ENCODE measurements around the gene FBXO5. TPM values are rescaled to one million over a fixed set of nuclear protein-coding genes. Genes with fewer than 3 reads are reported as not detected.
A peak's percentile ranks its signal among the peaks of the same experiment; 100 is the strongest.

Gene FBXO5, protein sequence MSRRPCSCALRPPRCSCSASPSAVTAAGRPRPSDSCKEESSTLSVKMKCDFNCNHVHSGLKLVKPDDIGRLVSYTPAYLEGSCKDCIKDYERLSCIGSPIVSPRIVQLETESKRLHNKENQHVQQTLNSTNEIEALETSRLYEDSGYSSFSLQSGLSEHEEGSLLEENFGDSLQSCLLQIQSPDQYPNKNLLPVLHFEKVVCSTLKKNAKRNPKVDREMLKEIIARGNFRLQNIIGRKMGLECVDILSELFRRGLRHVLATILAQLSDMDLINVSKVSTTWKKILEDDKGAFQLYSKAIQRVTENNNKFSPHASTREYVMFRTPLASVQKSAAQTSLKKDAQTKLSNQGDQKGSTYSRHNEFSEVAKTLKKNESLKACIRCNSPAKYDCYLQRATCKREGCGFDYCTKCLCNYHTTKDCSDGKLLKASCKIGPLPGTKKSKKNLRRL
- total RNA-seq: 10 to 100 TPM; 80.7 to 91.1 TPM

DNA sequence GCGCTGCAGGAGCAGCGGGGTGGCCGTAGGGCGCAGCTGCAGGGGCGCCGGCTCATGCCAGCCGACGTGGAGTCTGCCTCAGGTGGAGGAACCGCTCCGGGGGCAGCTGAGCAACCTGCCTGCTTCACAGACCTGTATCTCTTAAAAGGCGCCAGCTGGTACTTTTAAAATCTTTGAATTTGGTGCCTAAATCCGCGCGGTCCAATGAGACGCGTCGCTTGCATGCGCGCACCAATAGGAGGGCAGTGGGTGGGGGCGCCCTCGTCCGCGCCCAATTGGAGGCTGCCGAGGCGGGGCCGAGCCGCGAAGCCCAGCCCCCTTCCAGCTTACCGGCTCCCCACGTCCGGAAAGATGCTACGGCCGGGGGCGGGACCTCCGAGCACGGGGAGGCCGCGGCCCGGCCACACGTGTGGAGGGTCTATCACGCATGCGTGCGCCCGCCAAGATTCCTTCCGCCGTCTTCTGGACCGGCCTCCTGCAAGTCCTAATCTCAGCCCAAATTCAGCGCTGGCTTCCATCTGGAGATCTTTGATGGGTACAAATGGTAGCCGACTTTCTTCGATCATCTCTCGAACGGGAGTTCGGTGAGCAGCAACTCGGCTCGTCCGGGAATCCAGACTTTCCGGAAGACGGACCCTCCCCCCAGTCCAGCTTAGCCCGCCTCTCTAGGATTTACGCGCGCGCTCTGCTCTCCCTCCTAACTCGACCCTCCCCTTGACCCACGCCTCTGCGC, at the start of gene FBXO5:
TSS of gene FBXO5 (minus strand) at position 138 of the 733 bp plus-strand sequence. CDS start at position 56, 82 bp downstream.
- CTCF ChIA-PET: interaction anchor here (0.7 to 1.1 kb wide), 2 partner anchors 13 to 16 kb away, joined by 3 to 4 read pairs; no protein-coding TSS in a partner anchor

DNA sequence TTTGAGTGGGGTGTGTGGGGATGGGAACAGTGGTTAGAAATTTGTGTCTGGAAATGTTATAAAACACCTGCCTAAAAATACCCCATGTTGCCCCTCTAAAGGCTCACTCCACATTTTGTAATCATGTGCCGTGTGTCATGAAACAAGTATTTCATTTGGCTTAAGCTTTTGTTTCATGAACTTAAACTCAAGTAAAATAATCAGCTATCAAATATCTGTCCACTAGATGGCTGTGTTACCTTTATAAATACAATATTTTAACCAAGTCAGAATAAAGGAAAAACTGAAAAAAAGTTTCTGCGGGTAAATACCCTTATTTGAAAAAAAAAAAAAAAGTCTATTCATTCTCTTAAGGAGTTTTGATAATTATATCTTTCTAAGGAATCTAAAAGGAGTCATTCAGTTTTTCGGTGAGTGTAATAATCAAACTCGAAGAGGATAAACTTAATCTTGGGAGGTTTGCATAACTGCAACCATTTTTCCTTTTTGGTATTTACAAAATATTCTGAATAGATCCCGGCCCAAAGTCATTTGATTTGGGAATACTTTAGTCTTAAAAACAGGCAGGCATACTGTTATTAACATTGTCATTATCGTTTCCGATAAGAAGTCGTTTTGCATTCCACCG, 49.5 kb upstream of the FBXO5 start:
- POLR2A ChIA-PET: no interaction called here
- H3K4me1 Mint-ChIP-seq: no peaks in the 10 kb centered on the region
- H3K36me3 Mint-ChIP-seq (ENCODE audit: low read depth): no peaks in the 10 kb centered on the region
- H3K27me3 Mint-ChIP-seq: peaks cover 27% of the 10 kb centered on the region
- H3K9me3 Mint-ChIP-seq: no peaks in the 10 kb centered on the region
- no peak for DNase-seq
- no peak overlapping the region for H3K27ac Mint-ChIP-seq
- CTCF ChIA-PET: interaction anchor here (0.7 kb wide), 2 partner anchors 484 to 623 kb away, joined by 3 read pairs; no protein-coding TSS in a partner anchor
- no peak overlapping the region for H3K4me3 Mint-ChIP-seq

More for the DNA sequence above, at the start of gene FBXO5:
- POLR2A ChIA-PET: interaction anchor here (0.6 to 1.4 kb wide), 6 partner anchors 10 to 1593 kb away, joined by 3 to 8 read pairs (median 5); no protein-coding TSS in a partner anchor
- Mint-ChIP-seq H3K27ac (peak within 1 kb of the TSS; percentile 100), H3K4me1 (peaks cover 50% of the 10 kb centered on the region), H3K36me3 (ENCODE audit: low read depth) (peaks cover 47% of the 10 kb centered on the region), H3K4me3 (peak within 1 kb of the TSS; percentile 99), H3K9me3 (no peaks in the 10 kb centered on the region), H3K27me3 (no peaks in the 10 kb centered on the region)
- DNase-seq: peak; percentile 97

DNA sequence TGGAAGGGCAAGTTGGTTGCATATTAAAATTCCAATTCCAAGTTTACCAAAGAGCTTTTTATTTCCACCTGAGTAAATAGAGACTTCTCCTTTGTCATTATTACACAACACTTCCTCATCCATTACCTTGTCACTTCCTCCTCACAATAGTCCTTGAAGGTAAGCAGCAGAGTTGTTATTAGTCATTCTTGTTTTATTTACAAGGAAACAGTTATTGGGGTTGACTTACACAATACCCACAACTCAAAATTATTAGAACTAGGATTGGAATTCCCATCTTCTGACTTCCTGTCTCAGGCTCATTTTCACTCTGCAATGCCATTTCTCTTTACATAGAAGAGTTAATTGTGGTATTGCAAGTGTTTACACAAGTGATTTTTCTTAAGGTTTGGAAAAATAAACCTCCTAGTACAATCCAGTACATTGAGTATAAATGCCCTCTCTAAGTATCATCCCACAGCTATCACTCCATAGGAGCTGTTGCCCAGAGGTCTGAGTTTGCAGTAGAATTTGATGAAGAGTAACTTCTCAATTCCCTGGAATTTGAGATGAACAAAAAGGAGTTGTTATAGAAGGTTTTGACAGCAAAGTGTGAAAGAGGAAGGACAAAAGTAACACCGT, 48.6 kb upstream of the FBXO5 start:
- CTCF ChIA-PET: interaction anchor here (0.7 kb wide), 1 partner anchor 622 kb away, joined by 3 read pairs; no protein-coding TSS in a partner anchor

DNA sequence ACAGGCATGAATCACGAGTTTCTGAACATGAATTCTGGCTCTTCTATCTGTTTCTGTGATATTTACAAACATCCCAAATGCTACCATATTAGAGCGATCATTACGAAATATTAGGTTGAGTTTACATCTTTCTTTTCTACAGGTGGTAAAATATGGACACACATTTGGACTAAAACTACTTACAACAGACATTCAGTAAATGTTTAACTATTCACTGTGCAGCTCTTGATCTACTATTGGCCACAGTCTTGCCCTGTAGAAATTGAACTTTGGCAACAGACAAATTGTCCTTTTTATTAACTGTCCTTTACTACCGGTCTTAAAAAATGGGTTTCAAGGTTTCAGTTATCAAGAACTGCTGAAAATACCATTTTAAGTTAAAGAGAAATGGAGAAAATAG, 46.1 kb upstream of the FBXO5 start:
- ChIA-PET POLR2A (no interaction called here), CTCF (no interaction called here)
- DNase-seq: no peak
- Mint-ChIP-seq H3K27me3 (peaks cover 42% of the 10 kb centered on the region), H3K36me3 (ENCODE audit: low read depth) (no peaks in the 10 kb centered on the region), H3K27ac (no peak overlapping the region), H3K4me3 (no peak overlapping the region), H3K9me3 (no peaks in the 10 kb centered on the region), H3K4me1 (peaks cover 4% of the 10 kb centered on the region)

More for the DNA sequence above, 48.6 kb upstream of the FBXO5 start:
- peaks cover 32% of the 10 kb centered on the region for H3K27me3 Mint-ChIP-seq
- no peak overlapping the region for H3K4me3 Mint-ChIP-seq
- no peak for DNase-seq
- H3K36me3 Mint-ChIP-seq (ENCODE audit: low read depth): no peaks in the 10 kb centered on the region
- H3K27ac Mint-ChIP-seq: no peak overlapping the region
- POLR2A ChIA-PET: no interaction called here
- H3K9me3 Mint-ChIP-seq: no peaks in the 10 kb centered on the region
- H3K4me1 Mint-ChIP-seq: no peaks in the 10 kb centered on the region

DNA sequence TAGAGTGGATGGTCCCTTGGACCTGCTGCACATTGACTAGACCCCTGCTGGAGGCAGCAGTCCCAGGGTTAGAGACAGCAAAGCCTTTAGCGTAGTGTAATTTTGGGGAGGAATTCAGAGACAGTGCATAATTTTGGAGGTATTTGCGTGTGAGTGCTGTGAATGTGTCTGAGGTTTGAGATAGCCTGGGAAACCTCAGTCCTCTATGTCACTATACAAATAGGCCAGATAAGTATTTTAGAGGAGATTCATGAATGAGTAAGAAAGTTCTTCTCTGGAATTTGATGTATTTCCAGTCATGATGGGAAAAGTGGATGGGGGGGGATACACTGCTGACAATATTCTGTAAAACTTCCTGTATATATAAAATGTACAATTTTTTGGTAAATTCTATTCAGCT, 45.4 kb upstream of the FBXO5 start:
- H3K9me3 Mint-ChIP-seq: no peaks in the 10 kb centered on the region
- ChIA-PET CTCF (no interaction called here), POLR2A (no interaction called here)
- peaks cover 4% of the 10 kb centered on the region for H3K4me1 Mint-ChIP-seq
- H3K4me3 Mint-ChIP-seq: no peak overlapping the region
- no peak for DNase-seq
- H3K36me3 Mint-ChIP-seq (ENCODE audit: low read depth): no peaks in the 10 kb centered on the region
- H3K27me3 Mint-ChIP-seq: peaks cover 46% of the 10 kb centered on the region
- no peak overlapping the region for H3K27ac Mint-ChIP-seq

DNA sequence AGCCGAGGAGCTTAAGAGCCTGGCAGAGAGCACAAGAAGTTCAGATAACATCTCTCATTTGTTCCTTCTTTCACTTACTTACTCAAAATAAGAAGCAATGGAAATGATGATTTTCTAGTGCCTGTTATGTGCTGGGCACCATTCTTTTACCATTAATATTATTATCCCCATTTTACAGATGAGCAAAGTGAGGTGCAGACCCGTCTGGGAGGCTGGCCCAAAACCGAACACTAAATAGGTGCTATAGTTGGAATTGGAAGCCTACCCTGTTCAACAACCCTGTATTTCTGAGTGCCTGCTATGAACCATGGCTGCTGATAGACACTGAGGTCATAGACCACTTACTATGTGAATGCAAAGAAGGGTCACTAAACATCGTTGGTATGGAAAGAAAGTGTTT, 44.6 kb upstream of the FBXO5 start:
- H3K9me3 Mint-ChIP-seq: no peaks in the 10 kb centered on the region
- H3K4me3 Mint-ChIP-seq: no peak overlapping the region
- H3K27ac Mint-ChIP-seq: no peak overlapping the region
- CTCF ChIA-PET: interaction anchor here (1.0 kb wide), 1 partner anchor 73 kb away, joined by 3 read pairs; no protein-coding TSS in a partner anchor
- peaks cover 4% of the 10 kb centered on the region for H3K4me1 Mint-ChIP-seq
- H3K36me3 Mint-ChIP-seq (ENCODE audit: low read depth): no peaks in the 10 kb centered on the region
- POLR2A ChIA-PET: no interaction called here
- H3K27me3 Mint-ChIP-seq: peaks cover 50% of the 10 kb centered on the region
- no peak for DNase-seq

DNA sequence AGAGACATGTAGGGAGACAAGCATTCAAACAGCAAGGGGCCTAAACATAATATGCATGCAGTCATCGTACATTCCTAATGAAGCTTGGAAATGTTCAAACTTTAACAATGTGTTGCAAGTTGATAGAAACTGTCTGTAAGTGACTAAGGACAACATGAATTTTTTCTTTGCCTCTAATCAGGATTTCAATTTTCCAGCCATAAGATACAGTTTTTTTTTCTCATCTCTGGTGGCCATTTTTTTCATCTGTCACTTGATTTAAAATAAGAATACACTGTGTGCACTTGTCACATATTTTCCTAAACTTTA, 41.8 kb upstream of the FBXO5 start:
- POLR2A ChIA-PET: no interaction called here
- DNase-seq: no peak
- CTCF ChIA-PET: no interaction called here

DNA sequence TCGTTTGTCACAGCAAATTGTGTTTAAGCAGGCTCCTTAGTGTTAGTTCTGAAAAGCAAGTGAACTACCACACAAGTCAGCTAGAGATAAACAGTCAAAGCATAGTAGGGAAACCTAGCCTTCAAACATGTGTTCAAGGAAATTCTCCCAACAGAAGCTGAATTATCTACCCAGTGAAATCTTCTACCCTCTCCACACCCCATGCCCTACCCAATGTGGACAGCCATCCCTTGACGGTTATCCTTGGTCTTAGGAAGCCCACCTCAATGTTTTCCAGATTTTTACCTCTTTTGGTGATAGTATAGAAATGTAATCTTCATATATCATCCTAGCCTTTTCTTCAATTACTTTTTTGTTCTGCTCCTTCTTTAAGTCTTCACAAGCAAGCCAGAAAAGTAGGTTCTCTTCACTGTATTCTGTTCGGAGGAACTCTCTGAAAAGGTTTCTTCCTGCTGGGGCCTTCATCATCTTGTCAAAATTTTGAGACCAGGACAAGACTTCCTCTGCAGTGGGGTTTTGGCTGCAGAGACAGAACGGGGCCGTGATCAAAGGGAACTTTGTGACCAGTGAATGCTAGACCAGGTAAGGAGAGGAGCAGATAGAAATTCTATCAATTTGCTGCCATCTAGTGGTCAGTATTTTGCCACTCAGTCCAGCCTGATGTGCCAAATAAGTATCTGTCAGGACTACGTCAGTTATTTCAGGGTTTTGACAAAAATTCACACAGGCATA, 41.3 kb upstream of the FBXO5 start:
- Mint-ChIP-seq H3K36me3 (ENCODE audit: low read depth) (no peaks in the 10 kb centered on the region), H3K27me3 (peaks cover 35% of the 10 kb centered on the region), H3K27ac (no peak overlapping the region), H3K4me3 (no peak overlapping the region), H3K9me3 (no peaks in the 10 kb centered on the region), H3K4me1 (peaks cover 4% of the 10 kb centered on the region)
- ChIA-PET POLR2A (no interaction called here), CTCF (interaction anchor here (1.2 kb wide), 1 partner anchor 45 kb away, joined by 3 read pairs; no protein-coding TSS in a partner anchor)
- peak; percentile 62 for DNase-seq

More for the DNA sequence above, 41.8 kb upstream of the FBXO5 start:
- Mint-ChIP-seq H3K4me3 (no peak overlapping the region), H3K4me1 (peaks cover 4% of the 10 kb centered on the region), H3K27me3 (peaks cover 35% of the 10 kb centered on the region), H3K36me3 (ENCODE audit: low read depth) (no peaks in the 10 kb centered on the region), H3K27ac (no peak overlapping the region), H3K9me3 (no peaks in the 10 kb centered on the region)

DNA sequence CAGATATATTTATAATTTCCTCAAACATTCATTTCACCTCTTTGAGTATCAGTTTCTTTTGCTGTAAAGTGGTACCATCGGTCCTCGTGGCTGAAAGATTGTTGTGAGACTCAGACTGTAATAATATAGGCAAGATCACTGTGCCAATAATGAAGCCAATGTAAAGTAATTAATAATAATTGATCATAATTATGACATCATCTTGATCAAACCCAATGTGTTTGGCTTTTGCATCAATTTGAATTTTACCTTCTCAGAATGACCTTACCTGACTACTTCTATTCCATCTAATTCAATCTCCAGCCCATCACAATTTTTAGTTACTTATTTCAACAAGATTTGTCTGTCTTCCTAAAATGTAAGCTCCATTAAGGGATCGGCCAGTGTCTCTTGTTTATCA, 35.5 kb upstream of the FBXO5 start:
- Mint-ChIP-seq H3K4me3 (no peak overlapping the region), H3K4me1 (no peaks in the 10 kb centered on the region), H3K27ac (no peak overlapping the region), H3K36me3 (ENCODE audit: low read depth) (no peaks in the 10 kb centered on the region), H3K27me3 (peaks cover 28% of the 10 kb centered on the region), H3K9me3 (no peaks in the 10 kb centered on the region)
- no peak for DNase-seq
- ChIA-PET POLR2A (no interaction called here), CTCF (interaction anchor here (1.5 kb wide), 1 partner anchor 10 kb away, joined by 3 read pairs; no protein-coding TSS in a partner anchor)

DNA sequence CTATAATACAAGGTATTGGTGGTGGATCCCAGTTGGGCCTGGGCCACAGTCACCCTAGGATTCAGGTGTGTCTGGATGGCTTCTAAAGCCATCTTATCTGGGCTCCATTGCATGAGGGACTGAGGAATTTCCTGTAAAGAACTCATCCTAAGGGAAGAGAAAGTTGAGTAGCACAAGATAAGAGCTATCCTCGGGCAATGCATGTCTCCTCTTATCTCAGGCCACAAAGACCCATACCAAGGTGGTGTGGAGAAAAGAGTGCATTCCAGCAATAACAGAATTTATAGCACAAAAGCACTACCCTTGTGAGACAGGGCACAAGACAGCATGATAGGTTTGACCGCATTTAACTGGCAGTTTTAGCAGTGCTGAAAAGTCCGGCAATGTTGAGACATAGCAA, 34.0 kb upstream of the FBXO5 start:
- Mint-ChIP-seq H3K4me3 (no peak overlapping the region), H3K4me1 (no peaks in the 10 kb centered on the region), H3K27ac (no peak overlapping the region), H3K36me3 (ENCODE audit: low read depth) (no peaks in the 10 kb centered on the region), H3K27me3 (peaks cover 31% of the 10 kb centered on the region), H3K9me3 (no peaks in the 10 kb centered on the region)
- no peak for DNase-seq
- ChIA-PET POLR2A (no interaction called here), CTCF (no interaction called here)

DNA sequence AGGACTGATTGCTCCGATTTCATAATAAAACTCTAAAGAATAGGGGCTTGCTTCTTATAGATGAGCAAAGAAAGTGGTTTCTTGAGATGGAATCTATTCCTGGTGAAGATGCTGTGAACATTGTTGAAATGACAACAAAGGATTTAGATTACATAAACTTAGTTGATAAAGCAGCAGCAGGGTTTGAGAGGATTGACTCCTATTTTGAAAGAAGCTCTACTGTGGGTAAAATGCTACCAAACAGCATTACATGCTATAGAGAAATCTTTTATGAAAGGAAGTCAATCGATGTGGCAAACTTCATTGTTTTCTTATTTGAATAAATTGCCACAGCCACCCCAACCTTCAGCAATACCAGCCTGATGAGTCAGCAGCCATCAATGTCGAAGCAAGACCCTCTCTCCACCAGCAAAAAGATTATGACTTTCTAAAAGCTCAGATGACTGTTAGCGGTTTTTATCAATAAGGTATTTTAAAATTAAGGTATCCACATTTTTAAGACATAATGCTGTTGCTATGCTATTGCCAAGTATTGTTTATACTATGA, 32.3 kb upstream of the FBXO5 start:
- ChIA-PET POLR2A (no interaction called here), CTCF (interaction anchor here (0.7 kb wide), 1 partner anchor 1203 kb away, joined by 4 read pairs; no protein-coding TSS in a partner anchor)
- H3K27me3 Mint-ChIP-seq: peaks cover 43% of the 10 kb centered on the region
- no peak for DNase-seq
- H3K36me3 Mint-ChIP-seq (ENCODE audit: low read depth): no peaks in the 10 kb centered on the region
- no peak overlapping the region for H3K27ac Mint-ChIP-seq
- H3K4me3 Mint-ChIP-seq: no peak overlapping the region
- H3K4me1 Mint-ChIP-seq: no peaks in the 10 kb centered on the region
- no peaks in the 10 kb centered on the region for H3K9me3 Mint-ChIP-seq

DNA sequence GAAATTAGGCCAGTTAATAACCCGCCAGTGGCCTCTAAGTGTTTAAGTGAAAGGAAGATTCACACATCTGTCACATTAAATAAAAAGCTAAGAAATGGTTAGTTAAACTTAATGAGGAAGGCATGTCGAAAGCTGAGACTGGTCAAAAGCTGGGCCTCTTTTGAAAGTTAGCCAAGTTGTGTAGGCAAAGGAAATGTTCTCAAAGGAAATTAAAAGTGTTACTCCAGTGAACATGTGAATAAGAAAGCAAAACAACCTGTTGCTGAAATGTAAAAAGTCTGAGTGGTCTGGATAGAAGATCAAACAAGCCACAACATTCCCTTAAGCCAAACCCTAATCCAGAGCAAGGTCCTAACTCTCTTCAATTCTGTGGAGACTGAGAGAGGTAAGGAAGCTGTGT, 30.6 kb upstream of the FBXO5 start:
- H3K4me3 Mint-ChIP-seq: no peak overlapping the region
- H3K4me1 Mint-ChIP-seq: no peaks in the 10 kb centered on the region
- no peak for DNase-seq
- ChIA-PET POLR2A (no interaction called here), CTCF (no interaction called here)
- no peak overlapping the region for H3K27ac Mint-ChIP-seq
- H3K27me3 Mint-ChIP-seq: peaks cover 47% of the 10 kb centered on the region
- H3K9me3 Mint-ChIP-seq: no peaks in the 10 kb centered on the region
- H3K36me3 Mint-ChIP-seq (ENCODE audit: low read depth): no peaks in the 10 kb centered on the region

Measured in activated CD4-positive, alpha-beta T cell treated with anti-CD3 and anti-CD28 coated beads, Interleukin-2, amount 10 ng/mL, durations not matched to agents 7 days and 5 days (primary cell).